Keratinocyte (primary cell): Measurements from ENCODE around the gene SIRT7. TPM values are rescaled to one million over a fixed set of nuclear protein-coding genes. Genes with fewer than 3 reads are reported as not detected.

Experiments used
- DNase-seq: peaks from one replicate; pipeline ENCODE4 v3.0.0-alpha.2; 2011; ENCODE audit warnings: low read depth, missing footprints, low spot score
- FAIRE-seq: peaks from 2 replicates; lab custom pipeline; 2011; peaks lifted over from hg19 to GRCh38; lab: Jason Lieb, UNC
- H2AFZ ChIP-seq: 2 replicates; pipeline ENCODE4 v1.6.0; 2012; ENCODE audit warnings: low read length, control low read depth, inconsistent platforms; ENCODE audit not compliant: control insufficient read depth
- H3K27ac ChIP-seq: 2 replicates; pipeline ENCODE4 v1.5.1; 2011; ENCODE audit warnings: low read length; ENCODE audit not compliant: control insufficient read depth, insufficient read depth
- H3K27me3 ChIP-seq: 3 replicates; pipeline ENCODE4 v1.6.0; 2011; ENCODE audit warnings: low read length; ENCODE audit not compliant: control insufficient read depth, insufficient read depth; ENCODE audit errors: extremely low read depth
- H3K36me3 ChIP-seq, 2 experiments: 2 replicates in 1 of 2; 3 replicates in 1 of 2; pipeline ENCODE4 v1.5.1; 2011; ENCODE audit warnings: low read length in 2 of 2, mild to moderate bottlenecking in 1 of 2; ENCODE audit not compliant: control insufficient read depth in 2 of 2, insufficient read depth in 2 of 2; ENCODE audit errors: extremely low read depth in 1 of 2
- H3K4me1 ChIP-seq: 3 replicates; pipeline ENCODE4 v1.5.1; 2011; ENCODE audit warnings: low read length; ENCODE audit not compliant: control insufficient read depth, insufficient read depth; ENCODE audit errors: extremely low read depth
- H3K4me2 ChIP-seq: 3 replicates; pipeline ENCODE4 v1.6.0; 2011; ENCODE audit warnings: low read depth, low read length; ENCODE audit not compliant: control insufficient read depth, insufficient read depth; ENCODE audit errors: extremely low read depth
- H3K4me3 ChIP-seq, 3 experiments: fragments of 200-600 bp in 1 of 3; sonication (generic) in 1 of 3; 2 replicates in 2 of 3; 3 replicates in 1 of 3; pipeline ENCODE4 v1.5.1; 2011 to 2016; ENCODE audit warnings: low read length in 3 of 3, mild to moderate bottlenecking in 3 of 3, control low read depth in 2 of 3, inconsistent platforms in 1 of 3, low read depth in 1 of 3, mixed read lengths in 1 of 3, mixed run types in 1 of 3, moderate library complexity in 1 of 3; ENCODE audit not compliant: control insufficient read depth in 2 of 3, insufficient read depth in 2 of 3; ENCODE audit errors: extremely low read depth in 1 of 3
- H3K79me2 ChIP-seq: 2 replicates; pipeline ENCODE4 v1.6.0; 2012; ENCODE audit warnings: low read length; ENCODE audit not compliant: control insufficient read depth, insufficient read depth
- H3K9ac ChIP-seq: 3 replicates; pipeline ENCODE4 v1.6.0; 2011; ENCODE audit warnings: low read length; ENCODE audit not compliant: control insufficient read depth, insufficient read depth; ENCODE audit errors: extremely low read depth
- H3K9me1 ChIP-seq: 3 replicates; pipeline ENCODE4 v1.6.0; 2011; ENCODE audit warnings: low read length; ENCODE audit not compliant: control insufficient read depth, insufficient read depth; ENCODE audit errors: extremely low read depth
- H3K9me3 ChIP-seq: 2 replicates; pipeline ENCODE4 v1.5.1; 2012; ENCODE audit warnings: low read depth, low read length; ENCODE audit not compliant: control insufficient read depth
- H4K20me1 ChIP-seq: 3 replicates; pipeline ENCODE4 v1.6.0; 2011; ENCODE audit warnings: low read length; ENCODE audit not compliant: control insufficient read depth, insufficient read depth; ENCODE audit errors: extremely low read depth
- EZH2 ChIP-seq: IDR thresholded peaks from one replicate; pipeline ENCODE4 v1.6.1; 2012; ENCODE audit warnings: inconsistent platforms, mild to moderate bottlenecking, low read length, moderate library complexity
- dilution Hi-C: fragments of 300-500 bp; cut with MboI; formaldehyde crosslinking; loops from one replicate; pipeline ENCODE4 v1.7.0; 2020; ENCODE audit warnings: low sequenced_read_pairs; ENCODE audit not compliant: extremely low pct_ligation_motif_present
- polyA plus RNA-seq, 5 experiments: library from polyadenylated mRNA; depleted of rRNA in 3 of 5; stranded (reverse) in 3 of 5; stranded (forward) in 1 of 5; unstranded in 1 of 5; fragments of >200 nt; gene quantifications; 1 replicate in 1 of 5; 2 replicates in 3 of 5; 3 replicates in 1 of 5; pipeline versions ENCODE4 v1.2.1 to v1.2.3, GENCODE V29; 2011 to 2012; ENCODE audit warnings: missing spikeins in 2 of 5, low read depth in 1 of 5, low replicate concordance in 1 of 5
- TF ChIP-seq, protein P1 (sequence below), 3 experiments: IDR thresholded peaks in 1 of 3; conservative IDR thresholded peaks in 1 of 3; optimal IDR thresholded peaks in 1 of 3; 2 replicates in 2 of 3; 3 replicates in 1 of 3; pipeline versions ENCODE3 to v1.5.1; 2011; ENCODE audit warnings: low read length in 3 of 3, mild to moderate bottlenecking in 3 of 3, moderate library complexity in 2 of 3, control low read depth in 1 of 3, inconsistent platforms in 1 of 3; ENCODE audit not compliant: insufficient read depth in 2 of 3; ENCODE audit errors: extremely low read depth in 1 of 3

SIRT7 gene
- polyA plus RNA-seq, 1 donor (not counting 4 experiments of a cell fraction or from before 2014, with no cell fraction given) = 6.9 TPM

GRCh38 chr17:81959362-81960129 is 41.6 kb upstream of the SIRT7 start:
- DNase-seq (no peak), FAIRE-seq (no peak)
- H4K20me1 ChIP-seq = no peaks in the 10 kb centered on the region
- peaks cover 77% of the 10 kb centered on the region for H3K27me3 ChIP-seq
- H3K4me3 ChIP-seq = no peak overlapping the region
- dilution Hi-C loops = no loop called here
- H3K4me1 ChIP-seq = no peaks in the 10 kb centered on the region
- no peaks in the 10 kb centered on the region for H3K36me3 ChIP-seq
- H3K9me3 ChIP-seq = no peaks in the 10 kb centered on the region
- no peaks in the 10 kb centered on the region for H3K79me2 ChIP-seq
- no peak overlapping the region for H3K9ac ChIP-seq
- no peak for TF ChIP-seq EZH2
- TF ChIP-seq, protein P1, sequence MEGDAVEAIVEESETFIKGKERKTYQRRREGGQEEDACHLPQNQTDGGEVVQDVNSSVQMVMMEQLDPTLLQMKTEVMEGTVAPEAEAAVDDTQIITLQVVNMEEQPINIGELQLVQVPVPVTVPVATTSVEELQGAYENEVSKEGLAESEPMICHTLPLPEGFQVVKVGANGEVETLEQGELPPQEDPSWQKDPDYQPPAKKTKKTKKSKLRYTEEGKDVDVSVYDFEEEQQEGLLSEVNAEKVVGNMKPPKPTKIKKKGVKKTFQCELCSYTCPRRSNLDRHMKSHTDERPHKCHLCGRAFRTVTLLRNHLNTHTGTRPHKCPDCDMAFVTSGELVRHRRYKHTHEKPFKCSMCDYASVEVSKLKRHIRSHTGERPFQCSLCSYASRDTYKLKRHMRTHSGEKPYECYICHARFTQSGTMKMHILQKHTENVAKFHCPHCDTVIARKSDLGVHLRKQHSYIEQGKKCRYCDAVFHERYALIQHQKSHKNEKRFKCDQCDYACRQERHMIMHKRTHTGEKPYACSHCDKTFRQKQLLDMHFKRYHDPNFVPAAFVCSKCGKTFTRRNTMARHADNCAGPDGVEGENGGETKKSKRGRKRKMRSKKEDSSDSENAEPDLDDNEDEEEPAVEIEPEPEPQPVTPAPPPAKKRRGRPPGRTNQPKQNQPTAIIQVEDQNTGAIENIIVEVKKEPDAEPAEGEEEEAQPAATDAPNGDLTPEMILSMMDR (optimal IDR thresholded peaks at IDR 0.05 in 1 of 3, IDR thresholded peaks at IDR 0.05 in 1 of 3, conservative IDR thresholded peaks at IDR 0.05 in 1 of 3; ENCODE audit: extremely low read depth in 1 of 3, insufficient read depth in 2 of 3, low read length in 3 of 3) = peak in 2 of 3 experiments; percentile 64 to 98
- H3K9me1 ChIP-seq = no peaks in the 10 kb centered on the region
- H3K4me2 ChIP-seq = peak overlapping the region; percentile 27
- H3K27ac ChIP-seq = no peak overlapping the region
- H2AFZ ChIP-seq = no peak overlapping the region

DNA sequence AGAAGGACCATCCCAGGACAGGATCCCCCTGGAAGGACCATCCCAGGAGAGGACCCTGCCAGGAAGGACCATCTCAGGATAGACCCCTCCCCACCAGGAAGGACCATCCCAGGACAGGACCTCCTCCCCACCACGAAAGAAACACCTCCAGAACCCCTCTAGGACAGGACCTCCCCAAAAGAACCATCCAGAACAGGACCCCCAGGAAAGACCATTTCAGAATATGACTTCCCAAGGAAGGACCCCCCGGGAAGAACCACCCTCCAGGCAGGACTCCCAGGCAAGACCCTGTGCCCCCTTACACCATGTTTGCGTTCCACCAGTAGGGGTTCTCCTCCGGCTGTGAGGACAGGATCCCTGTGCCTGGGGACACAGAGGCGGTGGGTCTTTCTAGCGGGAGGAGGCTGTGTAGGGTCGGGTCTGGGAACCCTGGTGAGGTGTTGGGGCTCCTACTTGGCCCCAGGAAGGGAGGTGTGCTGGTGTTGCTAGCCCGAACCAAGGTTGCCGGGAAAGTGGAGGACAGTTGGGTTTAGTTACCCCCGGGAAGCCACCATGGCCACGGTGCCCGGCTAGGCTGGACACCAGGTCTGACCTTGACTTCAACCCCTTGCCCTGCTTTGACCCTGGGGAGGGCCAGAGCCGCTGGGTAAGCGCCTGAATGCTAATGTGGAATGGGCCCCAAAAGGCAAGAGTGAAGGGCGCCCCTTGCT is 40.8 kb upstream of the SIRT7 start:
- Histone ChIP-seq H3K27ac (no peak overlapping the region), H4K20me1 (no peaks in the 10 kb centered on the region), H3K9me3 (no peaks in the 10 kb centered on the region), H3K4me2 (no peak overlapping the region), H3K4me3 (no peak overlapping the region), H3K79me2 (no peaks in the 10 kb centered on the region), H3K27me3 (peaks cover 70% of the 10 kb centered on the region), H3K4me1 (no peaks in the 10 kb centered on the region), H2AFZ (no peak overlapping the region), H3K36me3 (no peaks in the 10 kb centered on the region), H3K9ac (no peak overlapping the region), H3K9me1 (no peaks in the 10 kb centered on the region)
- TF ChIP-seq, protein P1 (optimal IDR thresholded peaks at IDR 0.05 in 1 of 3, IDR thresholded peaks at IDR 0.05 in 1 of 3, conservative IDR thresholded peaks at IDR 0.05 in 1 of 3; ENCODE audit: extremely low read depth in 1 of 3, insufficient read depth in 2 of 3, low read length in 3 of 3) = no peak
- no peak for TF ChIP-seq EZH2
- dilution Hi-C loops = no loop called here
- no peak for FAIRE-seq
- no peak for DNase-seq
